Measurements from ENCODE around the gene ABCC6.
"Not testable (repeated sequence)": the region's sequence is repeated elsewhere in the genome, so short reads cannot be mapped to it uniquely, and the experiment has no call there.

The ABCC6 gene

GRCh38 chr16:16249621-16250330 is 26.5 kb upstream of the ABCC6 start:
- not testable (repeated sequence) for H3K36me3 ChIP-seq (ENCODE audit: control insufficient read depth, insufficient read depth, low read length); H3K4me1 ChIP-seq (ENCODE audit: control insufficient read depth, insufficient read depth, low read length); H3K4me3 ChIP-seq (ENCODE audit: low read length); H3K9ac ChIP-seq (ENCODE audit: low read length); H3K9me3 ChIP-seq (ENCODE audit: control insufficient read depth, low read length); H3K27me3 ChIP-seq (ENCODE audit: control insufficient read depth, insufficient read depth, low read length)

DNA sequence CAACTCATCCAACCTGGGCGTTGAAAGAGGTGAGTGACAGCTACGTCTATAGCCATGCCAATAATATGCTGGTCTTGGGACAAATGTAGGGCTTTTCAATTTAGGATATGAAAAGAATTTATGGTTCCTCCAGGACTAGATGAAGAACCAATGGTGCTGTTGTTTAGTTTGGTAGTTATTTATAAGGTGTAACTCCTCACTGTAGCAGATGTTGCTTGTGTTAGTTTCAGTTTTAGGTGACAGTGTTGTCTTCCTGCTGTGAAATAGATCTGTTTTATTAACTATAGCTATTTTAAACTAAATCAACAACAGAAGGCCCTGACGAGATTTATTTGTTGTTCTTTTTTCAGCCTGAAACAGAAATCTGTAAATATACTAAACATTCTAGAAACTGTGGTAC is 24.1 kb upstream of the ABCC6 start:
- not testable (repeated sequence) for H3K9ac ChIP-seq (ENCODE audit: low read length); H3K27me3 ChIP-seq (ENCODE audit: control insufficient read depth, insufficient read depth, low read length); H3K4me3 ChIP-seq (ENCODE audit: low read length); H3K9me3 ChIP-seq (ENCODE audit: control insufficient read depth, low read length); H3K36me3 ChIP-seq (ENCODE audit: control insufficient read depth, insufficient read depth, low read length); H3K4me1 ChIP-seq (ENCODE audit: control insufficient read depth, insufficient read depth, low read length)

DNA sequence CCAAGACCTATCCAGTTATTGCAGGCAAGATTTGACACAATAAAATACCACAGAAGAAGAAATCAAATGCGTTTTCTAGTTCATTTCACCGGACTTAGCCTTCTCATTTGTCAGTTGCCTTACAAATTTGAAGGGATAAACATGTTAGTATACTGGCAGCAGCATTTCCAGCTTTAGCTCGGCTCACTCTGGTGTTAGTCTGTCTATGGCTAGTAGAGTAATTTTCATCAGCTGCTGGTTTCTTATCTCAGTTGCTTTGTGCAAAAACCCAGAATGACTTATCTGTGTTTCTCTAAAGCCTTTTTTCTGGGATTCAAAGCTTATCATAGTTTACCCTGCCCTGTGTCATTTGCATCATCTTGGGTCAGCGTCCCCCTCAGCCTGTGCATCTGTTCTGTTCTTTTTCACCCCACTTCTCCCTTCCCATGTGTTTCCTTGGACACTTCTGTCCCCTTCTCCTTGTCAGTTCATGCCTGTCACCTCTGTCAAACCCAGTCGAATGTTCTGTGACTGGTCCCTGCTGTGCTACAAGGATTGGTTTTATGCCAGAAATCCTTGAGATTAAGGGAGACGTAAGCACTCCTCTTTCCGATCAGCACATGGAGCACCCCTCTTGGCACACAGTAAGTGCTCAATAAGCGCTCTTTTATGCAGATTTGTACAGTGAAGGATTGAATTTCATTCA is 23.4 kb upstream of the ABCC6 start:
- not testable (repeated sequence) for H3K27me3 ChIP-seq (ENCODE audit: control insufficient read depth, insufficient read depth, low read length); H3K9me3 ChIP-seq (ENCODE audit: control insufficient read depth, low read length); H3K4me3 ChIP-seq (ENCODE audit: low read length); H3K9ac ChIP-seq (ENCODE audit: low read length); H3K4me1 ChIP-seq (ENCODE audit: control insufficient read depth, insufficient read depth, low read length); H3K36me3 ChIP-seq (ENCODE audit: control insufficient read depth, insufficient read depth, low read length)

DNA sequence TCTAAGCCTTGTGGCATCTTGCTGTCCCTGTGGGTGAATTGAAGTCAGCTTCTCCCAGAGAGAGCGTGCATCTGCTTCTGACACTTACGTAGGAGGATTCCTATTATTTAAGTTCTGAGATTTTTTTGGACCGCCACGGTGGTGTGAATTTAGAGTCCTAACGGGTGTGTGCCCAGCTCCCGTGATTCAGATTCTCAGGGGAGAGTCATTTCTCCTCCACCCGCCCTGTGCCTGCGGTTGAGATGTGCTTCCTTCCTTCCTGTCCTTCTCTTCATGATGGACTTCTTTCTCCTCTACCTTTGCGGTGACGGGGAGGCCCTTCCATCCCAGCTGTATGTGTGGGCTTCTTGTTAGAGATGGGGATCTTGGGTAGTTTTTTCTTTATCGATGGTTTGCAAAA is 20.6 kb upstream of the ABCC6 start:
- H3K4me1 ChIP-seq (ENCODE audit: control insufficient read depth, insufficient read depth, low read length); H3K9me3 ChIP-seq (ENCODE audit: control insufficient read depth, low read length); H3K9ac ChIP-seq (ENCODE audit: low read length); H3K27me3 ChIP-seq (ENCODE audit: control insufficient read depth, insufficient read depth, low read length); H3K36me3 ChIP-seq (ENCODE audit: control insufficient read depth, insufficient read depth, low read length); H3K4me3 ChIP-seq (ENCODE audit: low read length): not testable (repeated sequence)

GRCh38 chr16:16240667-16241066 is 17.4 kb upstream of the ABCC6 start:
- H3K4me1 ChIP-seq (ENCODE audit: control insufficient read depth, insufficient read depth, low read length); H3K9me3 ChIP-seq (ENCODE audit: control insufficient read depth, low read length); H3K27me3 ChIP-seq (ENCODE audit: control insufficient read depth, insufficient read depth, low read length); H3K36me3 ChIP-seq (ENCODE audit: control insufficient read depth, insufficient read depth, low read length); H3K4me3 ChIP-seq (ENCODE audit: low read length); H3K9ac ChIP-seq (ENCODE audit: low read length): not testable (repeated sequence)

GRCh38 chr16:16237738-16238137 is 14.4 kb upstream of the ABCC6 start:
- H3K36me3 ChIP-seq (ENCODE audit: control insufficient read depth, insufficient read depth, low read length); H3K27me3 ChIP-seq (ENCODE audit: control insufficient read depth, insufficient read depth, low read length); H3K4me1 ChIP-seq (ENCODE audit: control insufficient read depth, insufficient read depth, low read length); H3K9ac ChIP-seq (ENCODE audit: low read length); H3K9me3 ChIP-seq (ENCODE audit: control insufficient read depth, low read length); H3K4me3 ChIP-seq (ENCODE audit: low read length): not testable (repeated sequence)

DNA sequence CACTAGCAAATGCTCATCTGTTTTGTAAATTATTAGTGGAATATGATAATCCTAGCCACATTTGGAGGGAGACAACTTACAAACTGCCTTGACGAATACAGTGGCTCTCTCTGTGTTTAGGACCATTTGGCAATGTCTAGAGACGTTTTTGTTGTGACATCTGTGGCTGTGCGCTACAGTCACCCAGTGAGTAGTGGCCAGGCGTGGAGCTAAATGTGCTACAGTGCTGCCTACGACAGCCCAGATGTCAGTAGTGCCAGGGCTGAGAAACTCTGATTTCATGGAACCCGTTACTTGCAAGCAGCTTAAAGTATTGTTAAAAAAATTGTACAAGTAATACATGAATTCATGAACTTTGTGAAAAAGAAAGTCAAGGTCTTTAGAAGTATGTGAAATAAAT is 13.8 kb upstream of the ABCC6 start:
- H3K36me3 ChIP-seq (ENCODE audit: control insufficient read depth, insufficient read depth, low read length); H3K4me3 ChIP-seq (ENCODE audit: low read length); H3K9me3 ChIP-seq (ENCODE audit: control insufficient read depth, low read length); H3K27me3 ChIP-seq (ENCODE audit: control insufficient read depth, insufficient read depth, low read length); H3K9ac ChIP-seq (ENCODE audit: low read length); H3K4me1 ChIP-seq (ENCODE audit: control insufficient read depth, insufficient read depth, low read length): not testable (repeated sequence)

GRCh38 chr16:16232692-16233061 is 9.4 kb upstream of the ABCC6 start:
- not testable (repeated sequence) for H3K9me3 ChIP-seq (ENCODE audit: control insufficient read depth, low read length); H3K9ac ChIP-seq (ENCODE audit: low read length); H3K4me1 ChIP-seq (ENCODE audit: control insufficient read depth, insufficient read depth, low read length); H3K36me3 ChIP-seq (ENCODE audit: control insufficient read depth, insufficient read depth, low read length); H3K4me3 ChIP-seq (ENCODE audit: low read length); H3K27me3 ChIP-seq (ENCODE audit: control insufficient read depth, insufficient read depth, low read length)

GRCh38 chr16:16223662-16224241 is 458 bp upstream of the ABCC6 start:
- not testable (repeated sequence) for H3K9me3 ChIP-seq (ENCODE audit: control insufficient read depth, low read length); H3K4me1 ChIP-seq (ENCODE audit: control insufficient read depth, insufficient read depth, low read length); H3K9ac ChIP-seq (ENCODE audit: low read length); H3K27me3 ChIP-seq (ENCODE audit: control insufficient read depth, insufficient read depth, low read length); H3K4me3 ChIP-seq (ENCODE audit: low read length); H3K36me3 ChIP-seq (ENCODE audit: control insufficient read depth, insufficient read depth, low read length)

GRCh38 chr16:16221382-16221781 is 1.9 kb downstream of the ABCC6 start:
- not testable (repeated sequence) for H3K27me3 ChIP-seq (ENCODE audit: control insufficient read depth, insufficient read depth, low read length); H3K4me1 ChIP-seq (ENCODE audit: control insufficient read depth, insufficient read depth, low read length); H3K9me3 ChIP-seq (ENCODE audit: control insufficient read depth, low read length); H3K4me3 ChIP-seq (ENCODE audit: low read length); H3K9ac ChIP-seq (ENCODE audit: low read length); H3K36me3 ChIP-seq (ENCODE audit: control insufficient read depth, insufficient read depth, low read length)

DNA sequence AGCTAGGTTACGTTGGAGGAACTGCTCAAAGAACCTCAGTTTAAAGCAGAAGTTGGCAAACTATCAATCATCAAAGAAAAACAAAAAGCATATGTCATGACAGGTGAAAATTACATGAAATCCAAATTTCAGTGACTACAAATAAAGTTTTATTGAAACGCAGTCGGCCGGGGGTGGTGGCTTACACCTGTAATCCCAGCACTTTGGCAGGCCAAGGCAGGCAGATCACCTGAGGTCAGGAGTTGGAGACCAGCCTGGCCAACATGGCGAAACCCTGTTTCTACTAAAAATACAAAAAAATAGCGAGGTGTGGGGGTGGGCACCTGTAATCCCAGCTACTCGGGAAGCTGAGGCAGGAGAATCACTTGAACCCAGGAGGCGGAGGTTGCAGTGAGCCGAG is 2.8 kb downstream of the ABCC6 start:
- H3K4me3 ChIP-seq (ENCODE audit: low read length); H3K9ac ChIP-seq (ENCODE audit: low read length); H3K9me3 ChIP-seq (ENCODE audit: control insufficient read depth, low read length); H3K4me1 ChIP-seq (ENCODE audit: control insufficient read depth, insufficient read depth, low read length); H3K27me3 ChIP-seq (ENCODE audit: control insufficient read depth, insufficient read depth, low read length); H3K36me3 ChIP-seq (ENCODE audit: control insufficient read depth, insufficient read depth, low read length): not testable (repeated sequence)

DNA sequence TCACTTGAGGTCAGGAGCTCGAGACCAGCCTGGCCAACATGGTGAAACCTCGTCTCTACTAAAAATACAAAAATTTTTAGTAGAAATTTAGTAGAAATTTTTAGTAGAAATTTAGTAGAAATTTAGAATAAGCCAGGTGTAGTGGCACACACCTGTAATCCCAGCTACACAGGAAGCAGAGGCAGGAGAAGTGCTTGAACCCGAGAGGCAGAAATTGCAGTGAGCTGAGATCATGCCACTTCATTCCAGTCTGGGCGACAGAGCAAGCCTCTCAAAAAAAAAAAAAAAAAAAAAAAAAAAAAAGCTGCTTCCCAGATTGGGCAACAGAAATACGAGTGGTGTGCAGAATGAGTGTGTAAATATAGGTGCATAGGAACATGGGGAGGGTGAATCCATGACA is 4.5 kb downstream of the ABCC6 start:
- not testable (repeated sequence) for H3K4me1 ChIP-seq (ENCODE audit: control insufficient read depth, insufficient read depth, low read length); H3K36me3 ChIP-seq (ENCODE audit: control insufficient read depth, insufficient read depth, low read length); H3K9me3 ChIP-seq (ENCODE audit: control insufficient read depth, low read length); H3K9ac ChIP-seq (ENCODE audit: low read length); H3K27me3 ChIP-seq (ENCODE audit: control insufficient read depth, insufficient read depth, low read length); H3K4me3 ChIP-seq (ENCODE audit: low read length)

DNA sequence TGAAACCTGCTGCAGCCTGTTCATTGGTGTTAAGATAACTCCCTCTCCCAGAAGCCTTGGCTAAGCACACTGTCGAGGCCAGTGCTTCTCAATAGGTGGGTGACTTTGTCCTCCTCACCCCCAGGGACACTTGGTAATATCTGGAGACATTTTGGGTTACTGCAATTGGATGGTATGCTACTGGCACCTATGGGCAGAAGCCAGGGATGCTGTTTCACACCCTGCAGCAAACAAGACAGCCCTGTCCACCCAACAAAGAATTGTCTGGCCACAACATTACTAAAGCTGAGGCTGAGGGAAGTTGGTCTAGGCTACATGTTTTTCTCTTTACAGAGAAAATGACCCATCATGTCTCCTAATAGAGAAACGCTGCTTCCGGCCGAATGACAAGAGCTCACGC is 4.9 kb downstream of the ABCC6 start:
- H3K4me1 ChIP-seq (ENCODE audit: control insufficient read depth, insufficient read depth, low read length); H3K4me3 ChIP-seq (ENCODE audit: low read length); H3K36me3 ChIP-seq (ENCODE audit: control insufficient read depth, insufficient read depth, low read length); H3K9ac ChIP-seq (ENCODE audit: low read length); H3K27me3 ChIP-seq (ENCODE audit: control insufficient read depth, insufficient read depth, low read length); H3K9me3 ChIP-seq (ENCODE audit: control insufficient read depth, low read length): not testable (repeated sequence)
